SU-DHL-6 (cell line): Measurements from ENCODE around the gene ZNF322.

Experiments
- H2AFZ ChIP-seq: fragments of 200-600 bp; sonication (generic); 2 replicates; pipeline ENCODE4 v1.6.1; 2014; ENCODE audit warnings: low read depth, mild to moderate bottlenecking, moderate library complexity, mixed read lengths, antibody characterized with exemption, low read length; ENCODE audit not compliant: severe bottlenecking
- H3F3A ChIP-seq: fragments of 200-600 bp; shearing (Covaris generic); 2 replicates; pipeline ENCODE4 v1.6.0; 2016; ENCODE audit warnings: antibody characterized with exemption, mild to moderate bottlenecking; ENCODE audit not compliant: insufficient read depth
- H3K27ac ChIP-seq: fragments of 200-600 bp; sonication (generic); 2 replicates; pipeline ENCODE4 v1.5.1; 2016; ENCODE audit warnings: low read depth, mild to moderate bottlenecking, low read length, moderate library complexity, mixed read lengths
- H3K27me3 ChIP-seq: fragments of 200-600 bp; sonication (generic), shearing (Covaris generic); 2 replicates; pipeline ENCODE4 v1.6.0; 2014; ENCODE audit warnings: mild to moderate bottlenecking, low read length
- H3K36me3 ChIP-seq: fragments of 200-600 bp; sonication (generic); 2 replicates; pipeline ENCODE4 v1.6.1; 2014; ENCODE audit warnings: mild to moderate bottlenecking, low read length, mixed read lengths
- H3K4me2 ChIP-seq: fragments of 300-600, 200-600 bp; shearing (Covaris generic), sonication (generic); 2 replicates; pipeline ENCODE4 v1.6.0; 2014; ENCODE audit warnings: low read length, low read depth, mild to moderate bottlenecking; ENCODE audit not compliant: poor library complexity, severe bottlenecking
- H3K4me3 ChIP-seq: fragments of 200-600 bp; sonication (generic); 2 replicates; pipeline ENCODE4 v1.5.1; 2014; ENCODE audit warnings: antibody characterized with exemption, low read length, mild to moderate bottlenecking, mixed read lengths; ENCODE audit not compliant: insufficient read depth, poor library complexity, severe bottlenecking
- H3K79me2 ChIP-seq: fragments of 200-600 bp; sonication (generic); 2 replicates; pipeline ENCODE4 v1.6.1; 2014; ENCODE audit warnings: mild to moderate bottlenecking, low read length, moderate library complexity; ENCODE audit not compliant: insufficient read depth
- H3K9ac ChIP-seq: fragments of 200-600 bp; sonication (generic); 2 replicates; pipeline ENCODE4 v1.7.0; 2014; ENCODE audit warnings: mild to moderate bottlenecking, low read length
- H3K9me2 ChIP-seq: fragments of 200-600 bp; sonication (generic); replicated peaks from 2 replicates; pipeline ENCODE4 v1.6.1; 2014; ENCODE audit warnings: low read length; ENCODE audit not compliant: insufficient read depth
- H3K9me3 ChIP-seq: fragments of 200-600 bp; sonication (generic); 2 replicates; pipeline ENCODE4 v1.6.1; 2014; ENCODE audit warnings: low read length, mixed read lengths; ENCODE audit not compliant: insufficient read depth
- H4K20me1 ChIP-seq: fragments of 200-600 bp; sonication (generic); 2 replicates; pipeline ENCODE4 v1.6.1; 2014; ENCODE audit warnings: low read depth, mild to moderate bottlenecking, antibody characterized with exemption, low read length, moderate library complexity, mixed read lengths
- EZH2phosphoT487 ChIP-seq: fragments of 200-600 bp; sonication (generic), shearing (Covaris generic); conservative IDR thresholded peaks from 2 replicates; pipeline ENCODE4 v1.6.1; 2018; ENCODE audit warnings: mild to moderate bottlenecking, antibody characterized with exemption, low read length, moderate library complexity, mixed read lengths
- TF ChIP-seq, protein P1 (sequence below): fragments of 200-600 bp; sonication (generic); IDR thresholded peaks from one replicate; pipeline ENCODE4 v1.5.1; 2017; ENCODE audit warnings: antibody characterized with exemption, mild to moderate bottlenecking, low read length, moderate library complexity; ENCODE audit not compliant: insufficient read depth, poor library complexity, severe bottlenecking

ZNF322 gene

GRCh38 chr6:26624557-26624956, 35.0 kb downstream of the ZNF322 start:
- H3K27me3 ChIP-seq, result no peaks in the 10 kb centered on the region
- no peak overlapping the region for H2AFZ ChIP-seq
- TF ChIP-seq EZH2phosphoT487, result no peak
- TF ChIP-seq, protein P1, sequence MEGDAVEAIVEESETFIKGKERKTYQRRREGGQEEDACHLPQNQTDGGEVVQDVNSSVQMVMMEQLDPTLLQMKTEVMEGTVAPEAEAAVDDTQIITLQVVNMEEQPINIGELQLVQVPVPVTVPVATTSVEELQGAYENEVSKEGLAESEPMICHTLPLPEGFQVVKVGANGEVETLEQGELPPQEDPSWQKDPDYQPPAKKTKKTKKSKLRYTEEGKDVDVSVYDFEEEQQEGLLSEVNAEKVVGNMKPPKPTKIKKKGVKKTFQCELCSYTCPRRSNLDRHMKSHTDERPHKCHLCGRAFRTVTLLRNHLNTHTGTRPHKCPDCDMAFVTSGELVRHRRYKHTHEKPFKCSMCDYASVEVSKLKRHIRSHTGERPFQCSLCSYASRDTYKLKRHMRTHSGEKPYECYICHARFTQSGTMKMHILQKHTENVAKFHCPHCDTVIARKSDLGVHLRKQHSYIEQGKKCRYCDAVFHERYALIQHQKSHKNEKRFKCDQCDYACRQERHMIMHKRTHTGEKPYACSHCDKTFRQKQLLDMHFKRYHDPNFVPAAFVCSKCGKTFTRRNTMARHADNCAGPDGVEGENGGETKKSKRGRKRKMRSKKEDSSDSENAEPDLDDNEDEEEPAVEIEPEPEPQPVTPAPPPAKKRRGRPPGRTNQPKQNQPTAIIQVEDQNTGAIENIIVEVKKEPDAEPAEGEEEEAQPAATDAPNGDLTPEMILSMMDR, result no peak
- H3K27ac ChIP-seq, result no peak overlapping the region
- H3K9me2 ChIP-seq, result no peaks in the 10 kb centered on the region
- peaks cover 4% of the 10 kb centered on the region; the same call in 1 of the 2 replicates for H3K9me3 ChIP-seq
- H3K9ac ChIP-seq, result no peak overlapping the region
- no peak overlapping the region for H3K4me2 ChIP-seq
- no peak overlapping the region for H3K4me3 ChIP-seq
- no peaks in the 10 kb centered on the region for H3K79me2 ChIP-seq
- H3K36me3 ChIP-seq, result no peaks in the 10 kb centered on the region
- H3F3A ChIP-seq, result no peaks in the 10 kb centered on the region
- H4K20me1 ChIP-seq, result no peaks in the 10 kb centered on the region

- Histone ChIP-seq H2AFZ (no peak overlapping the region), H3K79me2 (no peaks in the 10 kb centered on the region), H3K9ac (no peak overlapping the region), H3K4me2 (no peak overlapping the region), H3K27ac (no peak overlapping the region), H3K4me3 (no peak overlapping the region), H3F3A (no peaks in the 10 kb centered on the region), H3K36me3 (no peaks in the 10 kb centered on the region), H3K27me3 (no peaks in the 10 kb centered on the region), H3K9me2 (no peaks in the 10 kb centered on the region), H3K9me3 (peaks cover 4% of the 10 kb centered on the region; the same call in 1 of the 2 replicates), H4K20me1 (no peaks in the 10 kb centered on the region)
- no peak for TF ChIP-seq EZH2phosphoT487
- TF ChIP-seq, protein P1, result no peak
These were observed 36.1 kb downstream of the ZNF322 start for GRCh38 chr6:26623339-26623859.

DNA sequence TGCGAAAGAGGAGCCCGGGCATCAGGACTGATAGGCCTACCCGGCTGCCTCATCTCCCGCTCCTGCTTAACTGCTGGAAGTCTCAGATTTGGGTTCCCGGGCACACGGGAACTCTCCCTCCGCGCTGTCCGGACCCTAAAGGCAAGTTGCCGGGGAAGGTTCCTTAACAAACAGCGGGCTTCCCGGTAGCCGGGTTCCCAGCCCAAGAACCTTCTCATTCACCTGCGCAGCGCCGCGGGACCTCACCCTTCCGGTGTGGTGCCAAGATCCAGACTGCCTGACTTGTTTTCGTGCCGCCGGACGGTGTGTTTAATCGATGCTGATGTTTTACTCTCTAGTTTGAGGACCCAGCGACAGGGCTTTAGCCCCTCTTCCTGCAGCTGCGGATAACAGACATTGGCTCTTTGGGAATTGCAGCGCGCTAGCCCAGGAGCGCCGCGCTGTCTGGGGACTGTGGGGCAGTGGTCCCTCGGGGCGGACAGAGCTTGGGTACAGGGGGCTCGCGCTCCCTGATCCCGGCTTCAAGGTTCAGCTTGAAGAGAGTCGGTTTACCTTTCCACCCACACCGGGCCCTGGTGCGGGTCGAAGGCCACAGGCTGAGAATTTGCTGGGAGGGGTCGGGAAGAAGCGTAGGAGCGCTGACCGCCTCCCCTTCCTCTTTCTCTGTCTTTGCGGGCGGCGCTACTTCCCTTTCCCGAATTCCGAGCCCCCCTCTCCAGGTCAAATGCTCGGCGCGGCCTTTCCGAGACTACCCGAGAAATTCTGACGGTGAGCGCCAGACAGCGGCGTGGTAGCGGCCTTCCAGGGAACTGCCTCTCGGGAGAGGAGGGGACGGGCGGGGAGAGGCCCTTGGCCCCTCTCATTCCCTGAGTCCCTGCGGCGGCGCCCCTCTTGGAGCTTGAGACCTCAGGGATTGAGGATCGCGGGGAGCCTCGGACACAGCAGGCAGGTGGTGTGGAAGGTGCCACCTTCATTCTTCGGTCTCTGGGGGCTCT, 45.6 kb downstream of the ZNF322 start:
- Histone ChIP-seq H3K27ac (no peak overlapping the region), H3K9me3 (no peaks in the 10 kb centered on the region), H3K9ac (no peak overlapping the region), H3K4me3 (no peak overlapping the region), H3F3A (no peaks in the 10 kb centered on the region), H3K4me2 (no peak overlapping the region), H3K36me3 (0 out of 2 replicates have a peak, but pooled peaks cover 4% of the 10 kb centered on the region), H3K27me3 (no peaks in the 10 kb centered on the region), H2AFZ (no peak overlapping the region), H3K79me2 (no peaks in the 10 kb centered on the region), H4K20me1 (no peaks in the 10 kb centered on the region), H3K9me2 (no peaks in the 10 kb centered on the region)
- no peak for TF ChIP-seq EZH2phosphoT487
- TF ChIP-seq, protein P1, result no peak
